Transverse colon (tissue), 4 donors: ENCODE data around the gene TMEM19. TPM values are rescaled to one million over a fixed set of nuclear protein-coding genes. Genes with fewer than 3 reads are reported as not detected.

Source experiments
- DNase-seq: peaks from one replicate; pipeline ENCODE4 v3.0.0-alpha.2; 2019
- H3K27ac ChIP-seq, 4 donors: fragments of 200-600 bp; sonication (generic); 2 replicates each; pipeline ENCODE4 v1.5.1; 2016 to 2018; ENCODE audit warnings: inconsistent platforms in 4 of 4
- H3K27me3 ChIP-seq: fragments of 200-600 bp; sonication (generic); 2 replicates; pipeline ENCODE4 v1.5.1; 2017; ENCODE audit warnings: inconsistent platforms
- H3K36me3 ChIP-seq, 4 donors: fragments of 200-600 bp; sonication (generic); 2 replicates each; pipeline ENCODE4 v1.5.1; 2017 to 2019; ENCODE audit warnings: inconsistent platforms in 4 of 4
- H3K4me1 ChIP-seq, 4 donors: fragments of 200-600 bp; sonication (generic); 2 replicates each; pipeline ENCODE4 v1.5.1; 2017 to 2020; ENCODE audit warnings: inconsistent platforms in 4 of 4
- H3K4me3 ChIP-seq, 4 donors: fragments of 200-600 bp; sonication (generic); 1 replicate in 1 of 4; 2 replicates in 3 of 4; pipeline versions ENCODE4 v1.5.1 to v1.6.1; 2017 to 2019; ENCODE audit warnings: inconsistent platforms in 4 of 4
- H3K9me3 ChIP-seq, 2 donors: fragments of 200-600 bp; sonication (generic); 2 replicates each; pipeline ENCODE4 v1.5.1; 2017 to 2019; ENCODE audit warnings: inconsistent platforms in 2 of 2
- CTCF ChIP-seq, 5 experiments: fragments of 200-600 bp in 3 of 5; fragments of 450-650 bp in 2 of 5; sonication (generic) in 3 of 5; IDR thresholded peaks; 1 replicate in 2 of 5; 2 replicates in 3 of 5; pipeline ENCODE4 v1.5.1; 2016 to 2017; ENCODE audit warnings: antibody characterized with exemption in 5 of 5, inconsistent platforms in 3 of 5, mild to moderate bottlenecking in 2 of 5, moderate library complexity in 1 of 5
- EP300 ChIP-seq: sonication (generic); formaldehyde crosslinking; IDR thresholded peaks from one replicate; pipeline ENCODE4 v1.6.1; 2017; ENCODE audit warnings: antibody characterized with exemption, low read depth
- POLR2A ChIP-seq: fragments of 450-650 bp; IDR thresholded peaks from one replicate; pipeline ENCODE4 v1.6.1; 2016; ENCODE audit warnings: antibody characterized with exemption, mild to moderate bottlenecking, moderate library complexity
- POLR2AphosphoS5 ChIP-seq, 3 donors: sonication (generic); formaldehyde crosslinking; IDR thresholded peaks; one replicate each; pipeline ENCODE4 v1.6.1; 2016; ENCODE audit warnings: antibody characterized with exemption in 3 of 3
- WGBS, 2 donors: methylation state at CpG; one replicate each; pipeline ENCODE4 v1.1.5; 2018; ENCODE audit warnings: low coverage in 1 of 2; 5-methylcytosine and 5-hydroxymethylcytosine counted together
- in situ Hi-C, 4 donors: fragments of 200-750 bp; cut with MboI; loops; one replicate each; pipeline versions ENCODE4 v1.15.0 to v1.15.1; 2017; ENCODE audit warnings: low sequenced_read_pairs in 3 of 4, low pct_ligation_motif_present in 1 of 4, low pct_unique_long_range_greater_than_20kb in 1 of 4
- intact Hi-C: fragments of 100-400 bp; cut with DNase I; formaldehyde crosslinking; loops from one replicate; pipeline ENCODE4 v1.15.1; 2023; ENCODE audit warnings: low total_unique reads
- total RNA-seq, 4 donors: library from RNA; depleted of rRNA; stranded (reverse); fragments of >200 nt; gene quantifications; one replicate each; pipeline ENCODE4 v1.1.0, GENCODE V29; 2016

TMEM19 gene
- total RNA-seq, 4 donors from 2014 or later = 7.9 to 41.1 (median 20.4) TPM

GRCh38 chr12:71640316-71640715 lies 45.6 kb upstream of the TMEM19 start:
- Histone ChIP-seq H3K4me3 (no peak overlapping the region), H3K4me1 (no peaks in the 10 kb centered on the region), H3K36me3 (peaks cover 0 to 73% (median 28%) of the 10 kb centered on the region in 4 donors), H3K9me3 (no peaks in the 10 kb centered on the region), H3K27me3 (no peaks in the 10 kb centered on the region), H3K27ac (no peak overlapping the region)
- TF ChIP-seq POLR2A (no peak), POLR2AphosphoS5 (IDR thresholded peaks at IDR 0.05) (no peak), EP300 (no peak), CTCF (IDR thresholded peaks at IDR 0.05) (no peak)
- intact Hi-C loops (no loop called here), in situ Hi-C loops (no loop called here)
- DNase-seq = no peak
- WGBS, 2 donors = 83 to 100% methylated on average over 1 to 2 of the region's 2 CpGs

- H3K9me3 ChIP-seq = no peaks in the 10 kb centered on the region
- intact Hi-C loops (no loop called here), in situ Hi-C loops (no loop called here)
- no peaks in the 10 kb centered on the region for H3K4me1 ChIP-seq
- H3K27me3 ChIP-seq = no peaks in the 10 kb centered on the region
- no peak overlapping the region for H3K27ac ChIP-seq
- TF ChIP-seq POLR2A = no peak
- TF ChIP-seq EP300 = no peak
- no peak for TF ChIP-seq CTCF (IDR thresholded peaks at IDR 0.05)
- TF ChIP-seq POLR2AphosphoS5 (IDR thresholded peaks at IDR 0.05) = no peak
- WGBS, 2 donors = 84 to 90% methylated on average over 2 of the region's 2 CpGs
- no peak for DNase-seq
- peaks cover 0 to 71% (median 26%) of the 10 kb centered on the region in 4 donors for H3K36me3 ChIP-seq
- H3K4me3 ChIP-seq = no peak overlapping the region
Observed at GRCh38 chr12:71641390-71641789, 44.5 kb upstream of the TMEM19 start.

- Histone ChIP-seq H3K27me3 (no peaks in the 10 kb centered on the region), H3K9me3 (no peaks in the 10 kb centered on the region), H3K4me1 (no peaks in the 10 kb centered on the region), H3K4me3 (no peak overlapping the region), H3K27ac (no peak overlapping the region), H3K36me3 (peaks cover 0 to 75% (median 25%) of the 10 kb centered on the region in 4 donors)
- no peak for DNase-seq
- intact Hi-C loops (no loop called here), in situ Hi-C loops (no loop called here)
- 77 to 78% methylated on average over 2 of the region's 2 CpGs for WGBS, 2 donors
- TF ChIP-seq POLR2A = no peak
- no peak for TF ChIP-seq POLR2AphosphoS5 (IDR thresholded peaks at IDR 0.05)
- TF ChIP-seq EP300 = no peak
- TF ChIP-seq CTCF (IDR thresholded peaks at IDR 0.05) = no peak
Observed at GRCh38 chr12:71642264-71642663, 43.6 kb upstream of the TMEM19 start.

- Histone ChIP-seq H3K27ac (no peak overlapping the region), H3K4me1 (no peaks in the 10 kb centered on the region), H3K9me3 (no peaks in the 10 kb centered on the region), H3K4me3 (no peak overlapping the region), H3K36me3 (peaks cover 0 to 75% (median 22%) of the 10 kb centered on the region in 4 donors), H3K27me3 (no peaks in the 10 kb centered on the region)
- intact Hi-C loops = no loop called here
- no peak for TF ChIP-seq EP300
- TF ChIP-seq POLR2AphosphoS5 (IDR thresholded peaks at IDR 0.05) = no peak
- no peak for TF ChIP-seq POLR2A
- TF ChIP-seq CTCF (IDR thresholded peaks at IDR 0.05) = no peak
- in situ Hi-C loops = no loop called here
- DNase-seq = no peak
- WGBS, 2 donors = 84 to 85% methylated on average over 3 of the region's 3 CpGs
Observed at GRCh38 chr12:71645268-71645667, 40.6 kb upstream of the TMEM19 start.
